Activated CD8-positive, alpha-beta memory T cell treated with anti-CD3 and anti-CD28 coated beads for 1 hour (primary cell): ENCODE results near the gene NOL4L.

ENCODE experiments used
- DNase-seq, 2 donors: peaks; one replicate each; pipeline ENCODE4 v3.0.0-alpha.2; 2020; ENCODE audit warnings: low read depth in 1 of 2; ENCODE audit errors: extremely low read depth in 1 of 2

The NOL4L gene

DNA sequence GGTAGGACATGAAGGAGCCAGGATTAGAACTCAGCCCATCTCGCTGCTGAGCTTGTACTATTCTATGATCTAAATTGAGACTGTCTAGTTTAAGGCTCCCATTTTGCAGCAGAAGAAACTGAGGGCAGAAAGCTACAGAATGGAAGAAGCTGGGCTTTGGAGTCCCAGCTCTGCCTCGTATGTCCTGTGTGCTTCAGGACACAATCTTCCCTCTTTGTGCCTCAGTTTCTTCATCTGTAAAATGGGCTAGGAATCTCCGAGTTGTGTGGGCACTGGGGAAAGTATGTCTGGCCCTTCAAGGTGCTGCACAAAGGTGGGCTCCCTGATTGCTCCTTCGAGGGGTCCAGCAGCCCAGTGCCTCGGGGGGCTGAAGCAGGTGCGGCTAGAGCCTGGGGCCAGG is 20.7 kb downstream of the NOL4L start:
- DNase-seq = no peak

DNA sequence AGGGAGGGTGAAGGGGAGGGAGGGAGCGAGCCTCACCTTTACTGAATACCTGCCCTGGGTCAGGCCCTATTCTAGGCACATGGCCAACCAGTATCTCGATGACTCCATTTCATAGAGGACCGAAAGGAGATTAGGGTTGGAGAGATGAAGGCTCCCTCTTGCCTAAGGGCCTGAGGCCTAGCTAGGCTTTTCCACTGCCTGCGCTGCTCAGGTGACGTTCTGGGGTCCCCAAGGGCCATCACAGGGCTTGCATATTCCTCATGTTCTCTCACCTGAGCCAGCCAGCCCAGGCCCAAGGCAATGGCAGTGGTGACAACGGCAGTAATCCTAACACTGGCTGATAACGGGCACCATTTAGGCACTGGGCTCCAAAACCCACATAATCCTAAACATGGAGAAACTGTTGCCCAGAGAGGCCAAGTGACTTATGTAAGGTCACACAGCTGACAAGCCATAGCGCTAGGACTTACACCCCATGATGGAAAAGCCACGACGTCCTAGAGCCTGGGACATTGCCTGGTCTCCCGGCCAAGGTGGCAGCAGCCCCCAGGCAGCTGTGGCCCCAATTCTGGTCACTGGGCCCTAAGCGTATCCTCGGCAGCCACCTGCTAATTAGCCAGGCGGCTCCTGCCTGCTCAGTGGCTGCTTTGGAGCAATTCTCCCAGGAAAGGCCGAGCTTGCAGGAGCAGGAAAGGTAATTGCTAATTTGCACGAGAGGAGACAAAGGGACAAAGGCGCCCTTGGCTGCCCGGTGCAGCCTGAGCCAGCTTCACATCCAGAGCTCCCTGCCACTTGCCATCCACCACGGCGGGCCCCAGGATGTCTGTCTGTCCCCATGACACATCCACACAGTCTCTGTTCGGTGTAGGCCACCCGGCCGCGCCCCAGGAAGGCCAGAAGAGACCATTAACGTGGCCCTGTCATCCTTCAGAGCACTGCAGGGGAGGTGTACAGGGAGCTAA is 21.5 kb downstream of the NOL4L start:
- DNase-seq = no peak

- DNase-seq = no peak
These were observed 22.6 kb downstream of the NOL4L start for GRCh38 chr20:32562495-32562911.

GRCh38 chr20:32560989-32561830 is 23.9 kb downstream of the NOL4L start:
- DNase-seq = no peak

GRCh38 chr20:32560482-32560988 is 24.6 kb downstream of the NOL4L start:
- DNase-seq = no peak

GRCh38 chr20:32559753-32560380 is 25.3 kb downstream of the NOL4L start:
- DNase-seq = no peak

DNA sequence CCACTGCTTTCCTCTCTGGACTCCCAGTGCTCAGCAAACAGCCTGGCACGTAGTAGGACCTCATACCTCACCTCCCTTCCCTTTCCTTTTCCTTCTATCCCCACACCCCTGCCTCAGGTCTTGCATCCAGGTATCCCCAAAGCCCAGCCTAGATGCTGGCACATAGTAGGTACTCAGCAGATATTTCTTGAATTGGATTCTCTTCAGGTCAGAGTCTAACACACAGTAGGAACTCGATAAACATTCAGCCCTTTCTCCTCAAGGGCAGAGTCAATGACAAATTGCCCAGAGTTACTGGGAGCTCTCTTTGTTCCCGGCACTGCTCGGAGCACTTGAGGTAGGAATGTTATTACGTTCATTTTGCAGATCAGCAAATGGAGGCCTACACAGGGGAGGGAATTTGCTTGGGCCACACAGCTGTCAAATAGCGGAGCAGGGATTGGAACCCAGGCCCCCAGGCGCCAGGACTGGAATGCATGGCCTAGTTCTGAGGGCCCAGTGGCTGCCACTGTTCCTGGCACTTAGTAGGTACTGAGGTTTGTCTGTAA is 25.9 kb downstream of the NOL4L start:
- DNase-seq = no peak

DNA sequence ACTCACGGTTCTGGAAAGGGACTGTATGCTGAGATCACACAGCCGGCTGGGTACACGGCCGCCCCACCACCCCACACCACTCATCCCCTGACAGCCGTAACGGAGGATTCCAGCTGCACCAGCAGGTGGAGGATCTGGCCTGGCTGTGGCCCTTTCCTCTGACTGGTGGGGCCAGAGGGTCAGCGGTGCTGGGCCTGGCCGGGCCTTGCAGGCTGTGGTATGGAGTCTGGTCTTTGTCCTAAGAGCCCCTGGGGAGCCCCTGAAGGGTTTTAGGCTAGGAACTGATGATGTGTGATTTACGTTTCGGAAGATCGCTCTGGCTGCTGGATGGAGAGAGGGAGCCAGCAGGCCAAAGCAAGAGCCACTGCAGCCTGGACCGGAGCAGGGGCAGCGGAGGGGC is 26.6 kb downstream of the NOL4L start:
- no peak for DNase-seq

DNA sequence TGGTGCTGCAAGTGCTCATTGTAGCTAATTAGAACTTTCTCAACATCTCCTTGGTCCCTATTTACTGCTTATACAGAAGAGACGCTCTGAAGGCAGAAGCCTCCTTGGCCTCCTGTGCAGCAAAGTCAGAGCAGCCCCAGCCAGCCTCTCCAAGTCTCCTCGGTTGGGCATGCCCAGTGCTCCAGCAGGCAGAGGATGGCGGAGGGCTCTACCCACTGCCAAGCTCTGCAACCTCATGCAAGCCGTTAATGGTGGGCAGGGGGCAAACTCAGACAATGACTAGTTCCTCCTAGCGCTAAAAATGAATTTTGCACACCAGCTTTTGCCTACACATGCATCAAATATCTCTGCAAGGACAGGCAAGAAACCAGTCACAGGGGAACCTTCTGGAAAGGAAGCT is 27.8 kb downstream of the NOL4L start:
- DNase-seq = no peak

GRCh38 chr20:32556312-32557184 is 28.6 kb downstream of the NOL4L start:
- no peak for DNase-seq

- no peak for DNase-seq
These were observed 29.5 kb downstream of the NOL4L start for GRCh38 chr20:32555584-32555983.

DNA sequence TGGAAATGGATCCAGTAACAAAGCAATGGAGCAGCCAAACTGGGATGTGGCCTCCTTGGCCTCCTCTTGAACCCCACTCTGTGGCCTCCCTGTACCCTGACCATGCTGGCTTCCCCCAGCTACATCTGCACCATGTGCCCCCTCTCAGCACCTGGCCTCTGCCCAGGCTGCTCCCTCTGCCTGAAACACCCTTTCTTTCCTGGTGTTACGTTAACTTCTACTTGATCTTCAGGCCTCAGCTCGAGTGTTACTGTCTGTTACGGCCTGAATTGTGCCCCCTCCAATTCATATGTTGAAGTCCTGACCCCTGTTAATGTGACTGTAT is 30.2 kb downstream of the NOL4L start:
- DNase-seq = no peak

- no peak for DNase-seq
These were observed 31.5 kb downstream of the NOL4L start for GRCh38 chr20:32553618-32554017.

DNA sequence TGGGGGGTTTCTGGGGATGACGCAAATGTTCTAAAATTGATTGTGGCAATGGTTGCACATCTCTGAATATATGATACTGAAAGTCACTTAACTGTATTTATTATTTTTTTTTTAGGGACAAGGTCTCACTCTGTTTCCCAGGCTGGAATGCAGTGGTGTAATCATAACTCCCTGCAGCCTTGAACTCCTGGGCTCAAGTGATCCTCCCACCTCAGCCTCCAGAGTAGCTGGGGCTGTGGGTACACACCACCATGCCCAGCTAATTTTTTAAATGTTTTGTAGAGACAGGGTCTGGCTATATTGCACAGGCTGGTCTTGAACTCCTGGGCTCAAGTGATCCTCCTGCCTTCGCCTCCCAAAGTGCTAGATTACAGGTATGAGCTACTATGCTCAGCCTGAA is 33.4 kb downstream of the NOL4L start:
- no peak for DNase-seq

DNA sequence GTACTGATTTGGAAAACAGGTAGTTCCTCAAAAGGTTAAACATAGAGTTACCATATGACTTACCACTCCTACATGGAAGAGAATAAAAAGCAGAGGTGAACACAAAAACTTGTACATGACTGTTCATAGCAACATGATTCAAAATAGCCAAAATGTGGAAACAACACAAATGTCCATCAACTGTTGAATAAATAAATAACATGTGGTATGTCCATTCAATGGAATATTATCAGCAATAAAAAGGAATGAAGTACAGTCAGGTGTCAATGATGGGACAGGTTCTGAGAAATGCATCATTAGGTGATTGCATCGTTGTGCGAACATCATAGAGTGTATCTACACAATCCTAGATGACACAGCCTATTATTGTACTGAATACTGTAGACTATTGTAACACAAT is 35.3 kb downstream of the NOL4L start:
- DNase-seq = no peak

- DNase-seq = no peak
These were observed 37.4 kb downstream of the NOL4L start for GRCh38 chr20:32547753-32548034.

DNA sequence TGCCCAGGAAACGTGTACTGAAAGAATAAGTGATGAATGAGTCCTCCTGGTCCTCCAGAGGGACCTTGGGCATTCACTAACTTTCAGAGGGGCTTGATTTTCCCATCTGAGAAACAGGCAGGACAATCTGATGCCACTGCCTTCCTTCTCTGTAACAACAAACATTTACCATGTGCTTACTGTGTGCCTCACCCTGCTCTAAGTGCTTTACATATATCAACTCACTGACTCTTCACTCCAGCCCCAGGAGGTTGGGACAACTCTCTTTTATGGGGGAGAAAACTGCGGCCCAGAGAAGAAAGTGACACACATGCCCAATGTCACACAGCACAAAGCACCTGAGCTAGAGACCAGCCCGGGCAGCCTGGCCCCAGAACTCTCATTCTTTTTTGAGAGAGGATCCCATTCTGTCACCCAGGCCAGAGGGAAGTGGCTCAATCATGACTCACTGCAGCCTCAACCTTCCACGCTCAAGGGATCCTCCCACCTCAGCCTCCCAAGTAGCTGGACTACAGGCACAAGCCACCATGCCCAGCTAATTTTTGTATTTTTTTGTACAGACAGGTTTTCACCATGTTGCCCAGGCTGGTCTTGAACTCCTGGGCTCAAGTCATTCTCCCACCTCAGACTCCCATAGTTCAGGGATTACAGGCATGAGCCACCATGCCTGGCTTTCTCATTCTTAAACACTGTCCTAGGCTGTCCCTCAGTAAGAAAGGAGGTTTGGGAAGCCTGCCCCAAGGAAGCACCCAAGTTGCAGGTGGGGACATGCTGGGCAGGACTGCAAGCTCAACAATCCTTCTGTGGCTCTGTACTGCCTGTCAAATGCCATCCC is 38.0 kb downstream of the NOL4L start:
- no peak for DNase-seq

- DNase-seq = no peak
These were observed 40.0 kb downstream of the NOL4L start for GRCh38 chr20:32544893-32545840.
